AG08396 (cell line): ENCODE data around the gene PTGES3.
A peak's percentile ranks its signal among the peaks of the same experiment; 100 is the strongest.

Experiments
- DNase-seq: peaks from one replicate; pipeline ENCODE4 v3.0.0; 2012; ENCODE audit warnings: low spot score, mixed read lengths

The PTGES3 gene

DNA sequence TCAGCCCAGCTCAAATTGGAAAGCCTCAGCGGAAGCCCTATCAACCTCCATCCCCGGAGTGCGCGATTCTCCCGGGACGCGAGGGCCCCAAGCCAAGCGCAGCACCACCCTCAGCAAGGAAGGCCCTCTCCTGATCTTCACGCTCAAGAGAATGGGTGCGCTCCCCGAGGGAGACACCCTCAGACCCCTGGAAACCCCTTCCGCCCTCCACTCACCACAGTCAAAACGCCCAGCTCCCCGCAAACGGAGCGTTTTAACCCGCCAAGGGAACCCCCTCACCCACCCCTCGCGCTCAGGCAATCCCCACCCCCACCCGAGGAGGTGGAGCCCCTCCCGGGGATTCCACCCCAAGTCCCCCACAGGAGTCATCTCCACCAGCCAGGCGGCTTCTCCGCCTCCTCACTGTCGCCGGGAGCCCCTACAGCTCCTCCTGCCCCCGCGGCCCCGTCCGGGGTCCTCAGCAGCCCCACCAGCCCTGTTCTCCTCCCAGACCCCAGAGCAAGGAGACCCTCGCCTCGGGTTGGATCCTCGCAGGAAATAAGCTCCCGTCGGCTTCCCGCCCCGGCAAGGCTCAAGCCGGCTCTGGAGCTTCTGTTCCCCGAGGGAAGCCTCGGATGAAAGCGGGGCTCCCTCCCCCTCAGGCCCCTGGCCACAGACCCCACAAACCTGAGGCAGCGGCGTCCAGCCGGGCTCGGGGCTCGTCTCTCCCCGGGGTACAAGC, 58.5 kb downstream of the PTGES3 start:
- peak; percentile 47 for DNase-seq

DNA sequence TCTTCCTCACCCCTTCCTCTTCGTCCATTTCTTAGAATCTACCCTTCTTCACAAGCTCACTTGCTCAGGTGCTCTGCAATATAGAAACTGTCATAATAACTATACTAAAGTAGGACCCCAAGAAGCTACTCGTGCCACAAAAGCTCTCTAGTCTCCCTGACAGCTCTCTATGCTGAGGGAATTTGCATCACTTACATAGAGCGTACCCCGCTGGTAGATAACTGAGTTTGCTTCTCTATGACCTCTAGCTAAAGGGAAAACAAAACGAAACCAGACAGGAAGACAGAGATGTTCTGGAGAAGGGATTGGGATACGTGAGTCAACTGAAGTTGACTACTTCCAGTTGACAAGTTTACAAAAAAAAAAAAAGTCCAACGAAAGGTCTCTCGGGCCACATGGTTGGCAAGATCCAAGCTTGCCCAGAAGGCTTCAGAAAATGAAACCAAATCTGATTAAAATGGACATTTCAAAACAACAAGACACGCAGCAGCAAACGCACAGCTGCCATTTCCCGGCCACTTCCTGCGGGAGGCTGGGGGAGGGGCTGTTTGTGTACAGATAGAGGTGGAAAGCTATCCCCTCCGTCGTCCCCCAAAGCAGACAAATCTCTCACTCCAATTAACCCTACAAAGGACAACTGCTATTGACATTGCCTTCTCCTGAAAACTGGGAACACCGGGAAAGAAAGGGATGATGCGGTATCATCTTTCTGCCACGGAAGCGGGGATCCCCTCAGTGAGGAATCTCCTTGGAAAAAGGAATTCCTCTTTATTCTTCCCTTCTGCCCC, 59.2 kb downstream of the PTGES3 start:
- peak; percentile 73 for DNase-seq

DNA sequence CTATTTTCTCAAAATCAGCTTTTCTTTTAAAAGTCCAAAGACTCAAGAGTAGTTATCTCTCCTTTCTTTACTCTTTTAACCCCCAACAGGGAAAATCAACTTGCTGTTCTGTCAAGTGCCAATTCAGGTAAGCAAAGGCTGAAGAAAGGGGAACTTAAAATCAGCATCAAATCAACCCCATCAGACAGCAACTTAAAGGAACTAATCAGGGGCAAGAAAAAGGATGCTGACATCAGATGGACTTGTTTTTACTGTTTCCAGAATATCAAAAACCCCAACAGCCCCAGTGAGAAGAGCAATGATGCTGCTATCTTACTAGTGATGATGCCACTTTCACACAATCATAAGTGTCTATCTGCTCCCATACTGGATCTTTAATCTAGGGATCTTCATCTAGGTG, 61.4 kb downstream of the PTGES3 start:
- no peak for DNase-seq

DNA sequence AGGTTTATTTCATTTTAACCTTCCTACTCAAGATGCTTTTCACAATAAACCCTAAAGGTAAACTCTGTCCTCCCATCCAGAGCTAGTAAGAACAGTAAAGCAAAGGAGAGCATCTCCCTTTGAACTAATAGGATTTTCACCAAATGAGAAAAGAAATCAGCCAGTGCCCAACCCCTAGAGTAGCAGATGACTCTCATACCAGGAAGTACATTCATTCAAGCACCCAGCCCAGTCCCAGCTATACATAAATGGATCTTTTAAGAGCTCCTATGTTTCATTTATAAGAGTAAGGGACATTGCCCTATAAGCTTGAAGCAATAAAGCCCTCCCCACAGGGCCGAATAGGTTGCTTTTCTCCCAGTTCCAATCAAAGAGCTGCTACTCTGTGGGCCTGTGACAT, 65.5 kb downstream of the PTGES3 start:
- no peak for DNase-seq

DNA sequence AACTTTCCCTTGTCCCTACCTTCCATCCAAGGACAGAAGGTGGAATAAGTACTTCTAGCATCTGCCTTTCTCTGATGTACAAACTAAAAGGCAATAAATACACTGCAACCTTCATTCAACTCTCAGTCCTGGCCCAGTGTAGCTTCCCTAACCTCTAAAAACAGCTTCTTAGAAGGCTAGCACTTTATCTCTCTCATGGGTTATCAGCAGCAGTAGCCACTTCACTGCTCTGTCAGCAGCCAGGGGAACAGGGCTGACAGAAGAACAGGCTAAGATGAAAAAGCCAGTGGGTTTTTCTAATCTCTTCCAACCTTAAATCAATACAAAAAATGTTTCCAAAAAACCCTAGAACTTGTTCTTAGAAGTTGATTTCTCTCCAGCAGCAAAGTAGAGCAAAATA, 71.2 kb downstream of the PTGES3 start:
- no peak for DNase-seq

DNA sequence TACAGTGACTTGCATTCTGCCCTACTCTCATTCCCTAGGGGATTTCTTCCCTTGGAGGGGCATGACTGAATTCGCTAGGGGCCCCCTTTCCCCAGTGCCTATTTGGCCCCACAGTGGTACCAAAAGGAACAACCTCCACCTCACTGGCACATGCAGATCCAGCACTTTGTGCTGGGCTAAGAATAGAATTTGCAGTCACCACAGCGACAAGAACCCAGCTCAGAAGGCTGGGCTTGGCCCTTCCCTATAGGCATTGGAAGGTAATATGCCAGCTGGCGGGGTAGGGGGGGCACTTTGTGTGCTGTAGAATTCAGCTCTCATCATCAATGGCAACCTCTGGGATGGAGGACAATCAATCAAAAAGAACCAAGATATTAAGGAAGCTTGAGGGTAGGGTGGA, 71.8 kb downstream of the PTGES3 start:
- no peak for DNase-seq

DNA sequence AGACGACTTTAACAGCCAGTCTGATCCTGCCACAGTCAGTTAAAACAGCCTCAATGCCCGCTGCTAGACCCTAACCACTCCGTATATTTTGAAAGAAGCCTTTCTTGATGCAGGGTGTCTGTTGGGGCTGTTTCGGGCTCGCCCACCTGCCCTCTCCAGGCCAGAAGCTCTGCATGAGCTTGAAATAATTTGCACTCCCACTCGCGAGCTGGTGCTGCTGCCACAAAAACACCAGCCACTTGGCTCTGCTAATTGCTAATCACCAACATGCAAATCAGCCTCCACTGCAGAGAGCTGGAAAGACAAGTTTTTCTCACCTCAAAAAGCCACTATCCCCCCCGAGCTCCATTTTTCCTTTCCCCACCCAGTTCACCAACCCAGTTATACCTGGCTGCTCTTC, 73.5 kb downstream of the PTGES3 start:
- DNase-seq, result no peak
